CD4-positive, CD25-positive, alpha-beta regulatory T cell (primary cell): ENCODE measurements around the gene ARF1. TPM values are rescaled to one million over a fixed set of nuclear protein-coding genes. Genes with fewer than 3 reads are reported as not detected.

ENCODE experiments used
- ATAC-seq, 2 donors: fragments of 150-1000 bp; cut with Tn5 transposase; one replicate each; pipeline ENCODE4 v1.10.0; 2021; ENCODE audit warnings: low read depth in 2 of 2, moderate number of reproducible peaks in 2 of 2, moderate library complexity in 1 of 2
- DNase-seq, 3 donors: peaks; one replicate each; pipeline versions ENCODE4 v3.0.0 to v3.0.0-alpha.2; 2012 to 2022; ENCODE audit warnings: mixed read lengths in 1 of 3
- H3K27ac ChIP-seq: one replicate; pipeline ENCODE4 v1.7.0; 2013; ENCODE audit warnings: mild to moderate bottlenecking, low read length; ENCODE audit not compliant: insufficient read depth, poor library complexity, severe bottlenecking
- H3K27me3 ChIP-seq: one replicate; pipeline ENCODE4 v1.7.0; 2013; ENCODE audit warnings: low read length; ENCODE audit not compliant: control insufficient read depth, insufficient read depth
- H3K36me3 ChIP-seq: one replicate; pipeline ENCODE4 v1.7.0; 2013; ENCODE audit warnings: mild to moderate bottlenecking, low read length, moderate library complexity; ENCODE audit not compliant: control insufficient read depth, insufficient read depth
- H3K4me1 ChIP-seq: 2 replicates; pipeline ENCODE4 v1.7.0; 2013; ENCODE audit warnings: mild to moderate bottlenecking, low read length; ENCODE audit not compliant: insufficient read depth, control insufficient read depth, poor library complexity, severe bottlenecking
- H3K4me3 ChIP-seq: one replicate; pipeline ENCODE4 v1.7.0; 2013; ENCODE audit warnings: low read depth, mild to moderate bottlenecking, low read length, moderate library complexity
- H3K9me3 ChIP-seq, 2 experiments: 1 replicate in 1 of 2; 2 replicates in 1 of 2; pipeline ENCODE4 v1.7.0; 2013; ENCODE audit warnings: low read length in 2 of 2, mild to moderate bottlenecking in 1 of 2, moderate library complexity in 1 of 2; ENCODE audit not compliant: control insufficient read depth in 2 of 2
- H3K27ac Mint-ChIP-seq, 3 donors: one replicate each; pipeline ENCODE4 v1.8.0; 2020 to 2022; ENCODE audit warnings: mild to moderate bottlenecking in 3 of 3, mixed read lengths in 3 of 3, moderate library complexity in 2 of 3
- H3K27me3 Mint-ChIP-seq: one replicate; pipeline ENCODE4 v1.8.0; 2022; ENCODE audit warnings: mild to moderate bottlenecking, mixed read lengths
- H3K36me3 Mint-ChIP-seq: one replicate; pipeline ENCODE4 v1.8.0; 2020; ENCODE audit warnings: mixed read lengths
- H3K4me1 Mint-ChIP-seq, 4 donors: one replicate each; pipeline ENCODE4 v1.8.0; 2020 to 2022; ENCODE audit warnings: mixed read lengths in 4 of 4, mild to moderate bottlenecking in 1 of 4
- H3K4me3 Mint-ChIP-seq, 4 donors: one replicate each; pipeline ENCODE4 v1.8.0; 2020 to 2022; ENCODE audit warnings: mild to moderate bottlenecking in 4 of 4, mixed read lengths in 4 of 4, moderate library complexity in 3 of 4
- H3K9me3 Mint-ChIP-seq, 7 donors: one replicate each; pipeline ENCODE4 v1.8.0; 2020 to 2022; ENCODE audit warnings: mixed read lengths in 7 of 7, mild to moderate bottlenecking in 3 of 7, moderate library complexity in 2 of 7
- polyA plus RNA-seq, 4 donors: library from polyadenylated mRNA; unstranded; fragments of 300-500 nt; fragmentation: Illumina TruSeq; gene quantifications; one replicate each; pipeline ENCODE4 v1.2.3, GENCODE V29; 2021
- total RNA-seq: library from RNA; stranded (reverse); gene quantifications from one replicate; pipeline ENCODE4 v1.2.3, GENCODE V29; 2022

The ARF1 gene
- total and polyA plus RNA-seq, 5 donors from 2014 or later: 335 to 517 (median 476) TPM

DNA sequence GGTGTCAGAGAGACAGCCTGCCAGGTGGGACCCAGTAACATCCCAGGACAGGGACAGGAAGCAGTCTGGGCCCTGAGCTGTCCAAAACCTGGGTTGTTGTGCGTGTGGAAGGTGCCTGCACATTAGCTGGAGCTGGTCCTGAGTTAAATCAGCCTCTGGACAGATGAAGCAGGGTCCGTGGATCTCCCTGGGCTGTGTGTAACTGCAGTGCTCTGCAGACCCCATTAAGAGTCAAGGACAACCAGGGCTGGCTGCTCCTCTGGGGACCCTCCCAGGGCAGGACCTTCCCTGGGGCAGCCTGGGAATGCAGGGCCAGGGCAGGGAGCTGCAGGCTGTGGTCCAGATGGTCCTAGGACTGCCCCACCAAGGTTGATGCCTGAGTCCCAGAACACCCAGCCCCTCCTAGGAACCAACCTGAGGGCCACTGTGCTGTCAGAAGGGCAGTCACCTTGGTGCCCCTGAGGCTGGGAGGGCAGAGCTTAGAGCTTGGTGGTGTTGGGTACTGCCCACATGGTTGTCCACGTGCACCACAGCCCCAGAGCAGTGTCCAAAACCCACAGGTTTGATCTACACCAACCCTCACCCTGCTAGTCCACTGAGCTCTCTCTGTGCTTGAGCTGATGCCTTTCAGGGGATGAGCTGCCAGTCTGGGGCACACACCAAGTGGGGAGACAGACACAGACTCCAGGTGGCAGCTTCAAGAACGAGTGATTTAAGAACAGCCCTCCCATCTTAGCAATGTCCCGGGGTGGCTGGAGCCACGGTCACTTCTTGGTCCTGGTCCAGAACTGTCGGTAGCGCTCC lies 23.7 kb downstream of the ARF1 start:
- Mint-ChIP-seq H3K27ac (peak overlapping the region in 1 of 3 donors; percentile 42), H3K9me3 (peaks cover 0 to 1% (median 0%) of the 10 kb centered on the region in 7 donors), H3K4me1 (peaks cover 0 to 64% (median 18%) of the 10 kb centered on the region in 4 donors), H3K36me3 (peaks cover 11% of the 10 kb centered on the region), H3K27me3 (no peaks in the 10 kb centered on the region), H3K4me3 (peak overlapping the region; percentile 17 to 94 (median 68))
- H3K27ac ChIP-seq: no peak overlapping the region
- ATAC-seq (no peak), DNase-seq (no peak)
- peaks cover 39% of the 10 kb centered on the region for H3K4me1 ChIP-seq
- H3K9me3 ChIP-seq: no peaks in the 10 kb centered on the region
- H3K27me3 ChIP-seq: no peaks in the 10 kb centered on the region
- H3K4me3 ChIP-seq: no peak overlapping the region
- peaks cover 14% of the 10 kb centered on the region for H3K36me3 ChIP-seq

DNA sequence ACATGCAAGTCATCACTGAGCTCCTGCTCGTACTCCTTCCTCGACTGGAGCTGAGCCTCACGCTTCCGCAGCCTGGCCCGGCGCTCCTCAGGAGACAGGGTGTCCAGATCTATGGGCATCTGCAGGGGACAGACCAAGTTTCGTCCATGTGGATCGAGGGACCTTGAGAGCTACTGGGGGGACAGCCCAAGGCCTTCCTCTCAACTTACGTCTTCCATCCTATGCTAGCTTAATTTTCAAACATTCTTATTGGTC lies 24.2 kb downstream of the ARF1 start:
- ATAC-seq (no peak), DNase-seq (no peak)
- Mint-ChIP-seq H3K36me3 (peaks cover 8% of the 10 kb centered on the region), H3K27ac (no peak overlapping the region), H3K4me1 (peaks cover 0 to 59% (median 16%) of the 10 kb centered on the region in 4 donors), H3K27me3 (no peaks in the 10 kb centered on the region), H3K9me3 (peaks cover 0 to 1% (median 0%) of the 10 kb centered on the region in 7 donors), H3K4me3 (peak overlapping the region; percentile 17 to 79 (median 63))
- H3K9me3 ChIP-seq: no peaks in the 10 kb centered on the region
- H3K36me3 ChIP-seq: peaks cover 14% of the 10 kb centered on the region
- H3K4me1 ChIP-seq: peaks cover 34% of the 10 kb centered on the region
- H3K27ac ChIP-seq: no peak overlapping the region
- no peak overlapping the region for H3K4me3 ChIP-seq
- H3K27me3 ChIP-seq: no peaks in the 10 kb centered on the region

GRCh38 chr1:228107636-228108035 lies 25.1 kb downstream of the ARF1 start:
- H3K4me3 ChIP-seq: no peak overlapping the region
- peak overlapping the region; percentile 92 to 94 (median 92) for H3K4me3 Mint-ChIP-seq
- ATAC-seq (no peak), DNase-seq (no peak)
- no peak overlapping the region for H3K27ac ChIP-seq
- peak overlapping the region in 2 of 3 donors; percentile 58 to 97 for H3K27ac Mint-ChIP-seq
- H3K4me1 Mint-ChIP-seq: peaks cover 0 to 57% (median 16%) of the 10 kb centered on the region in 4 donors
- H3K9me3 ChIP-seq: no peaks in the 10 kb centered on the region
- H3K4me1 ChIP-seq: peaks cover 29% of the 10 kb centered on the region
- H3K27me3 Mint-ChIP-seq: no peaks in the 10 kb centered on the region
- peaks cover 0 to 1% (median 0%) of the 10 kb centered on the region in 7 donors for H3K9me3 Mint-ChIP-seq
- H3K27me3 ChIP-seq: no peaks in the 10 kb centered on the region
- H3K36me3 ChIP-seq: peaks cover 14% of the 10 kb centered on the region
- H3K36me3 Mint-ChIP-seq: peaks cover 8% of the 10 kb centered on the region

GRCh38 chr1:228108055-228108690 lies 25.7 kb downstream of the ARF1 start:
- H3K4me3 ChIP-seq: peak overlapping the region; percentile 79
- peaks cover 8% of the 10 kb centered on the region for H3K36me3 Mint-ChIP-seq
- peaks cover 0 to 1% (median 0%) of the 10 kb centered on the region in 7 donors for H3K9me3 Mint-ChIP-seq
- peak overlapping the region in 2 of 3 donors; percentile 92 to 97 for H3K27ac Mint-ChIP-seq
- H3K27ac ChIP-seq: peak overlapping the region; percentile 84
- ATAC-seq (no peak), DNase-seq (no peak)
- H3K4me1 Mint-ChIP-seq: peaks cover 0 to 55% (median 15%) of the 10 kb centered on the region in 4 donors
- H3K9me3 ChIP-seq: no peaks in the 10 kb centered on the region
- H3K4me3 Mint-ChIP-seq: peak overlapping the region; percentile 92 to 94 (median 92)
- H3K36me3 ChIP-seq: peaks cover 14% of the 10 kb centered on the region
- no peaks in the 10 kb centered on the region for H3K27me3 ChIP-seq
- H3K27me3 Mint-ChIP-seq: no peaks in the 10 kb centered on the region
- H3K4me1 ChIP-seq: peaks cover 29% of the 10 kb centered on the region

DNA sequence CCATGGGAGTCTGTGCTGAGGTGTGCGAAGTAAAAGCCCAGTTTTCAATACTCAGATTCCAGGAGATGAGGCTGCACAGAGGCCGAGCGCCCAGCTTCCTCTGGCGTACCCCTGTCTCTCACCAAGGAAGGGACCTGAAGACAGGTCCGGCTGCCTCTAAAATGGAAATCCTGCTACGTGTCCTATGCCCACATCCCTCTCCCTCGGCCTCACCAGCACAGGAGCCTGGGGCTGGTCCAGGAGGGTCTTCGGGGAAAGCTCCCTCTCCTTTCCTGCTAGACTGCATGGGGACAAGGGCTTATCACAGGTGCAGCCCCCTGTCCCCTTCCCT lies 26.2 kb downstream of the ARF1 start:
- H3K4me3 ChIP-seq: peak overlapping the region; percentile 79
- H3K9me3 Mint-ChIP-seq: peaks cover 0 to 1% (median 0%) of the 10 kb centered on the region in 7 donors
- no peaks in the 10 kb centered on the region for H3K9me3 ChIP-seq
- H3K4me1 ChIP-seq: peaks cover 25% of the 10 kb centered on the region
- H3K27me3 Mint-ChIP-seq: no peaks in the 10 kb centered on the region
- H3K36me3 Mint-ChIP-seq: peaks cover 8% of the 10 kb centered on the region
- H3K36me3 ChIP-seq: peaks cover 14% of the 10 kb centered on the region
- peak overlapping the region; percentile 84 for H3K27ac ChIP-seq
- H3K27me3 ChIP-seq: no peaks in the 10 kb centered on the region
- peaks cover 0 to 49% (median 13%) of the 10 kb centered on the region in 4 donors for H3K4me1 Mint-ChIP-seq
- ATAC-seq: no peak
- H3K27ac Mint-ChIP-seq: peak overlapping the region; percentile 92 to 97 (median 93)
- H3K4me3 Mint-ChIP-seq: peak overlapping the region; percentile 92 to 94 (median 92)
- no peak for DNase-seq

GRCh38 chr1:228109073-228109961 lies 26.8 kb downstream of the ARF1 start, which contains the start of gene MRPL55:
TSS of gene MRPL55 (minus strand) at chr1:228109299. CDS start at chr1:228108260, 1,039 bp downstream.
- peak within 1 kb of the TSS; percentile 92 to 94 (median 92) for H3K4me3 Mint-ChIP-seq
- peak within 1 kb of the TSS; percentile 84 for H3K27ac ChIP-seq
- peak; percentile 95 for ATAC-seq
- H3K36me3 Mint-ChIP-seq: peaks cover 8% of the 10 kb centered on the region
- no peaks in the 10 kb centered on the region for H3K27me3 Mint-ChIP-seq
- peak; percentile 97 to 98 (median 98) for DNase-seq
- H3K27ac Mint-ChIP-seq: peak within 1 kb of the TSS; percentile 92 to 97 (median 93)
- no peaks in the 10 kb centered on the region for H3K27me3 ChIP-seq
- peaks cover 0 to 1% (median 0%) of the 10 kb centered on the region in 7 donors for H3K9me3 Mint-ChIP-seq
- peaks cover 14% of the 10 kb centered on the region for H3K36me3 ChIP-seq
- H3K4me3 ChIP-seq: peak within 1 kb of the TSS; percentile 79
- H3K9me3 ChIP-seq: no peaks in the 10 kb centered on the region
- peaks cover 0 to 43% (median 13%) of the 10 kb centered on the region in 4 donors for H3K4me1 Mint-ChIP-seq
- peaks cover 20% of the 10 kb centered on the region for H3K4me1 ChIP-seq

GRCh38 chr1:228109962-228110488 lies 27.5 kb downstream of the ARF1 start:
- Mint-ChIP-seq H3K9me3 (peaks cover 0 to 1% (median 0%) of the 10 kb centered on the region in 7 donors), H3K27ac (peak overlapping the region; percentile 92 to 97 (median 93)), H3K4me1 (peaks cover 0 to 36% (median 13%) of the 10 kb centered on the region in 4 donors), H3K36me3 (peaks cover 8% of the 10 kb centered on the region), H3K4me3 (peak overlapping the region; percentile 92 to 94 (median 92)), H3K27me3 (no peaks in the 10 kb centered on the region)
- H3K4me1 ChIP-seq: peaks cover 20% of the 10 kb centered on the region
- H3K36me3 ChIP-seq: peaks cover 14% of the 10 kb centered on the region
- ATAC-seq (no peak), DNase-seq (no peak)
- H3K4me3 ChIP-seq: peak overlapping the region; percentile 54
- H3K9me3 ChIP-seq: no peaks in the 10 kb centered on the region
- H3K27me3 ChIP-seq: no peaks in the 10 kb centered on the region
- H3K27ac ChIP-seq: peak overlapping the region; percentile 84
